K562 (cell line): Measurements from ENCODE around the gene CDT1.

Source experiments
- CTCF ChIP-seq, 3 experiments: IDR thresholded peaks in 2 of 3; conservative IDR thresholded peaks in 1 of 3; 2 replicates each; pipeline ENCODE4 v1.5.1; 2011 to 2012; ENCODE audit warnings: low read length in 3 of 3, mild to moderate bottlenecking in 3 of 3, control low read depth in 2 of 3, improper control_type of control experiment in 1 of 3, inconsistent platforms in 1 of 3, low read depth in 1 of 3, mixed read lengths in 1 of 3, moderate library complexity in 1 of 3; ENCODE audit not compliant: insufficient read depth in 2 of 3
- NFIC ChIP-seq: fragments of 450-650 bp; IDR thresholded peaks from 2 replicates; pipeline ENCODE4 v1.6.1; 2017; ENCODE audit warnings: mild to moderate bottlenecking, inconsistent platforms

GRCh38 chr16:88835818-88836217 is 32.2 kb downstream of the CDT1 start:
- no peak for TF ChIP-seq CTCF (IDR thresholded peaks at IDR 0.05 in 2 of 3, conservative IDR thresholded peaks at IDR 0.05 in 1 of 3; ENCODE audit: insufficient read depth in 2 of 3, low read depth in 1 of 3, low read length in 3 of 3)
- TF ChIP-seq NFIC = no peak
